Spleen (tissue), 7 donors: ENCODE measurements around the gene FST.

ENCODE experiments used
- CTCF ChIP-seq, 11 experiments: fragments of 200-600 bp in 7 of 11; fragments of 450-650 bp in 4 of 11; sonication (generic) in 4 of 11; IDR thresholded peaks in 8 of 11; conservative IDR thresholded peaks in 3 of 11; 1 replicate in 7 of 11; 2 replicates in 4 of 11; pipeline versions ENCODE4 v1.4.0 to v1.8.0; 2016 to 2021; ENCODE audit warnings: antibody characterized with exemption in 11 of 11, inconsistent platforms in 4 of 11, mild to moderate bottlenecking in 1 of 11
- POLR2A ChIP-seq, 3 donors: fragments of 450-650 bp; IDR thresholded peaks; one replicate each; pipeline ENCODE4 v1.5.1; 2017; ENCODE audit warnings: antibody characterized with exemption in 3 of 3, mild to moderate bottlenecking in 1 of 3
- POLR2AphosphoS5 ChIP-seq, 3 donors: sonication (generic); formaldehyde crosslinking; IDR thresholded peaks; one replicate each; pipeline ENCODE4 v1.5.1; 2017; ENCODE audit warnings: antibody characterized with exemption in 3 of 3
- donor health status: DM: no; HTN: no; CAD: no; lungs with moderate emphysema.
- donor health status: DM: no; HTN: no; CAD: no.
- donor health status: DM: no; HTN: no; CAD: no.

- TF ChIP-seq CTCF (IDR thresholded peaks at IDR 0.05 in 8 of 11, conservative IDR thresholded peaks at IDR 0.05 in 3 of 11) (peak in 9 of 11 experiments; percentile 9 to 54 (median 45)), POLR2AphosphoS5 (IDR thresholded peaks at IDR 0.05) (no peak), POLR2A (IDR thresholded peaks at IDR 0.05) (no peak)
Observed at GRCh38 chr5:53478411-53479044, 1.9 kb upstream of the FST start.
